Suprapubic skin (tissue), 4 donors: ENCODE results near the gene FAM229B.

Source experiments
- CTCF ChIP-seq, 2 donors: fragments of 200-600 bp in 1 of 2; fragments of 450-650 bp in 1 of 2; sonication (generic) in 1 of 2; IDR thresholded peaks; one replicate each; pipeline ENCODE4 v1.5.1; 2016 to 2019; ENCODE audit warnings: antibody characterized with exemption in 2 of 2, mild to moderate bottlenecking in 1 of 2, moderate library complexity in 1 of 2
- POLR2A ChIP-seq, 2 donors: fragments of 450-650 bp; IDR thresholded peaks; one replicate each; pipeline ENCODE4 v1.6.1; 2017; ENCODE audit warnings: antibody characterized with exemption in 2 of 2, mild to moderate bottlenecking in 2 of 2, moderate library complexity in 2 of 2
- POLR2AphosphoS5 ChIP-seq, 3 donors: sonication (generic); formaldehyde crosslinking; IDR thresholded peaks; one replicate each; pipeline ENCODE4 v1.6.1; 2017; ENCODE audit warnings: antibody characterized with exemption in 3 of 3

GRCh38 chr6:112066606-112067005 lies 20.8 kb upstream of the FAM229B start:
- TF ChIP-seq POLR2AphosphoS5 (IDR thresholded peaks at IDR 0.05) (no peak), CTCF (IDR thresholded peaks at IDR 0.05) (no peak), POLR2A (IDR thresholded peaks at IDR 0.05) (no peak)
